NCI-H2029 (cell line): Measurements from ENCODE around the gene MAT2B.

ENCODE experiments used
- DNase-seq: peaks from one replicate; lab custom pipeline; 2025; lab: John Stamatoyannopoulos, UW

MAT2B gene

GRCh38 chr5:163551156-163551555 lies 45.7 kb downstream of the MAT2B start:
- no peak for DNase-seq

- no peak for DNase-seq
Observed at GRCh38 chr5:163552536-163552935, 47.1 kb downstream of the MAT2B start.

GRCh38 chr5:163561339-163561738 lies 55.9 kb downstream of the MAT2B start:
- DNase-seq = no peak

- no peak for DNase-seq
Observed at GRCh38 chr5:163562071-163562470, 56.7 kb downstream of the MAT2B start.

- DNase-seq = no peak
Observed at GRCh38 chr5:163563112-163563511, 57.7 kb downstream of the MAT2B start.

GRCh38 chr5:163563880-163564279 lies 58.5 kb downstream of the MAT2B start:
- DNase-seq = no peak

GRCh38 chr5:163564321-163564938 lies 59.0 kb downstream of the MAT2B start:
- no peak for DNase-seq

- DNase-seq = no peak
Observed at GRCh38 chr5:163565492-163565891, 60.1 kb downstream of the MAT2B start.

GRCh38 chr5:163565931-163566608 lies 60.7 kb downstream of the MAT2B start:
- DNase-seq = no peak

GRCh38 chr5:163566678-163567077 lies 61.3 kb downstream of the MAT2B start:
- DNase-seq = no peak

- no peak for DNase-seq
Observed at GRCh38 chr5:163567811-163568210, 62.4 kb downstream of the MAT2B start.
